Gastrocnemius medialis (tissue), 4 donors: ENCODE data around the gene ALG10. TPM values are rescaled to one million over a fixed set of nuclear protein-coding genes. Genes with fewer than 3 reads are reported as not detected.
"Not testable (repeated sequence)": the region's sequence is repeated elsewhere in the genome, so short reads cannot be mapped to it uniquely, and the experiment has no call there.

Experiments
- ATAC-seq, 2 donors: fragments of 150-250 bp; one replicate each; pipeline ENCODE4 v1.9.1; 2016
- DNase-seq, 2 donors: peaks; one replicate each; pipeline ENCODE4 v3.0.0-alpha.2; 2019
- H3K27ac ChIP-seq, 4 donors: fragments of 200-600 bp; sonication (generic); 1 replicate in 1 of 4; 2 replicates in 3 of 4; pipeline ENCODE4 v1.5.1; 2016 to 2018; ENCODE audit warnings: mild to moderate bottlenecking in 2 of 4, moderate library complexity in 1 of 4
- H3K27me3 ChIP-seq, 3 donors: fragments of 200-600 bp; sonication (generic) in 2 of 3; 1 replicate in 1 of 3; 2 replicates in 2 of 3; pipeline versions ENCODE4 v1.5.1 to v1.6.0; 2016 to 2019; ENCODE audit warnings: mild to moderate bottlenecking in 1 of 3, moderate library complexity in 1 of 3
- H3K36me3 ChIP-seq, 2 donors: fragments of 200-600 bp; sonication (generic) in 1 of 2; one replicate each; pipeline ENCODE4 v1.5.1; 2017 to 2018
- H3K4me1 ChIP-seq, 2 donors: fragments of 200-600 bp; sonication (generic) in 1 of 2; one replicate each; pipeline ENCODE4 v1.5.1; 2016 to 2017; ENCODE audit warnings: mild to moderate bottlenecking in 2 of 2
- H3K4me3 ChIP-seq, 4 donors: fragments of 200-600 bp; sonication (generic) in 3 of 4; 1 replicate in 1 of 4; 2 replicates in 3 of 4; pipeline ENCODE4 v1.5.1; 2016 to 2019; ENCODE audit warnings: mild to moderate bottlenecking in 2 of 4
- H3K9me3 ChIP-seq, 3 donors: fragments of 200-600 bp; sonication (generic) in 2 of 3; 1 replicate in 1 of 3; 2 replicates in 2 of 3; pipeline ENCODE4 v1.5.1; 2016 to 2019
- POLR2A ChIP-seq, 2 donors: fragments of 450-650 bp; IDR thresholded peaks; one replicate each; pipeline ENCODE4 v1.6.1; 2017; ENCODE audit warnings: antibody characterized with exemption in 2 of 2, mild to moderate bottlenecking in 2 of 2, moderate library complexity in 2 of 2
- in situ Hi-C, 4 donors: fragments of 200-750 bp; cut with MboI; loops; one replicate each; pipeline versions ENCODE4 v1.15.0 to v1.8.0; 2017; ENCODE audit warnings: low sequenced_read_pairs in 4 of 4
- intact Hi-C: fragments of 100-400 bp; cut with DNase I; formaldehyde crosslinking; loops from one replicate; pipeline ENCODE4 v1.15.1; 2023; ENCODE audit warnings: low total_unique reads
- total RNA-seq, 4 donors: library from RNA; depleted of rRNA; stranded (reverse); fragments of >200 nt; gene quantifications; one replicate each; pipeline versions ENCODE4 v1.1.0 to v1.2.3, GENCODE V29; 2016
- TF ChIP-seq, protein P1 (sequence below), 5 experiments: fragments of 450-650 bp in 3 of 5; fragments of 200-600 bp in 2 of 5; sonication (generic) in 2 of 5; IDR thresholded peaks in 4 of 5; conservative IDR thresholded peaks in 1 of 5; 1 replicate in 4 of 5; 2 replicates in 1 of 5; pipeline ENCODE4 v1.5.1; 2016 to 2019; ENCODE audit warnings: antibody characterized with exemption in 5 of 5, mild to moderate bottlenecking in 3 of 5, moderate library complexity in 3 of 5

The ALG10 gene
- total RNA-seq, 4 donors from 2014 or later, result 1.3 to 3.3 (median 3.0) TPM

- Histone ChIP-seq H3K9me3 (no peaks in the 10 kb centered on the region), H3K36me3 (no peaks in the 10 kb centered on the region), H3K4me1 (no peaks in the 10 kb centered on the region), H3K4me3 (no peak overlapping the region), H3K27ac (no peak overlapping the region), H3K27me3 (no peaks in the 10 kb centered on the region)
- in situ Hi-C loops, result no loop called here
- intact Hi-C loops, result no loop called here
- DNase-seq (no peak), ATAC-seq (no peak)
- no peak for TF ChIP-seq POLR2A (IDR thresholded peaks at IDR 0.05)
- TF ChIP-seq, protein P1, sequence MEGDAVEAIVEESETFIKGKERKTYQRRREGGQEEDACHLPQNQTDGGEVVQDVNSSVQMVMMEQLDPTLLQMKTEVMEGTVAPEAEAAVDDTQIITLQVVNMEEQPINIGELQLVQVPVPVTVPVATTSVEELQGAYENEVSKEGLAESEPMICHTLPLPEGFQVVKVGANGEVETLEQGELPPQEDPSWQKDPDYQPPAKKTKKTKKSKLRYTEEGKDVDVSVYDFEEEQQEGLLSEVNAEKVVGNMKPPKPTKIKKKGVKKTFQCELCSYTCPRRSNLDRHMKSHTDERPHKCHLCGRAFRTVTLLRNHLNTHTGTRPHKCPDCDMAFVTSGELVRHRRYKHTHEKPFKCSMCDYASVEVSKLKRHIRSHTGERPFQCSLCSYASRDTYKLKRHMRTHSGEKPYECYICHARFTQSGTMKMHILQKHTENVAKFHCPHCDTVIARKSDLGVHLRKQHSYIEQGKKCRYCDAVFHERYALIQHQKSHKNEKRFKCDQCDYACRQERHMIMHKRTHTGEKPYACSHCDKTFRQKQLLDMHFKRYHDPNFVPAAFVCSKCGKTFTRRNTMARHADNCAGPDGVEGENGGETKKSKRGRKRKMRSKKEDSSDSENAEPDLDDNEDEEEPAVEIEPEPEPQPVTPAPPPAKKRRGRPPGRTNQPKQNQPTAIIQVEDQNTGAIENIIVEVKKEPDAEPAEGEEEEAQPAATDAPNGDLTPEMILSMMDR (IDR thresholded peaks at IDR 0.05 in 4 of 5, conservative IDR thresholded peaks at IDR 0.05 in 1 of 5), result no peak
Observed at GRCh38 chr12:34030591-34030990, 8.3 kb downstream of the ALG10 start.

- no peak for DNase-seq
- Histone ChIP-seq H3K27me3 (no peaks in the 10 kb centered on the region), H3K9me3 (no peaks in the 10 kb centered on the region), H3K27ac (no peak overlapping the region), H3K4me3 (no peak overlapping the region), H3K4me1 (no peaks in the 10 kb centered on the region), H3K36me3 (no peaks in the 10 kb centered on the region)
- ATAC-seq, result no peak
- in situ Hi-C loops (no loop called here), intact Hi-C loops (no loop called here)
- TF ChIP-seq, protein P1 (IDR thresholded peaks at IDR 0.05 in 4 of 5, conservative IDR thresholded peaks at IDR 0.05 in 1 of 5), result peak in 3 of 5 experiments; percentile 29 to 57 (median 40)
- TF ChIP-seq POLR2A (IDR thresholded peaks at IDR 0.05), result no peak
Observed at GRCh38 chr12:34033628-34034296, 11.5 kb downstream of the ALG10 start.

DNA sequence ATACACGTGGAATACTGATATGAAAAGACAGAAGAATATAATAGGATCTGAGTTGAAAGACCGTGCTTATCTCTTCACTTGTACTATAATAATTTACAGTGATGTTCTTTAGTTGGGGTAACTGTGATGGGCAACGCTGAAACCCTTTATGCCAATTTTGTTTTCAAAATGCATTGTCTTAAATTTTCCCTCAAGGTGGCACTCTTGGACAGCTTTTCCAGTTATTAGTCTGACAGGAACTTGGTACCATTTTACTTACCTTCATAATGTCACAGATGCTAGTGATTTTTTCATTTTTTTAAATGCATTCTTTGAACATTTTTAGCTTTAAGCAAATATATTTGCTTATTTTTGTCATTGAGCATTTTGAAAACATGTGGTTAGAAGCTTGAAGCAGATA lies 16.1 kb downstream of the ALG10 start:
- H3K27me3 ChIP-seq, ATAC-seq, intact Hi-C loops, H3K4me1 ChIP-seq, H3K27ac ChIP-seq, in situ Hi-C loops, H3K4me3 ChIP-seq, H3K36me3 ChIP-seq, H3K9me3 ChIP-seq, DNase-seq: not testable (repeated sequence)

- Histone ChIP-seq H3K36me3 (no peaks in the 10 kb centered on the region), H3K4me1 (no peaks in the 10 kb centered on the region), H3K4me3 (no peak overlapping the region), H3K27ac (no peak overlapping the region), H3K9me3 (no peaks in the 10 kb centered on the region), H3K27me3 (no peaks in the 10 kb centered on the region)
- intact Hi-C loops (no loop called here), in situ Hi-C loops (loop anchor here in 1 of 4 donors (10.0 kb wide), 1 partner anchor 168 kb away; no protein-coding TSS in a partner anchor)
- no peak for TF ChIP-seq POLR2A (IDR thresholded peaks at IDR 0.05)
- TF ChIP-seq, protein P1 (IDR thresholded peaks at IDR 0.05 in 4 of 5, conservative IDR thresholded peaks at IDR 0.05 in 1 of 5), result no peak
- ATAC-seq, result no peak
- no peak for DNase-seq
Observed at GRCh38 chr12:34046570-34046969, 24.3 kb downstream of the ALG10 start.

GRCh38 chr12:34047855-34048254 lies 25.6 kb downstream of the ALG10 start:
- H3K4me3 ChIP-seq, DNase-seq: not testable (repeated sequence)
- in situ Hi-C loops, result loop anchor here in 1 of 4 donors (10.0 kb wide), 1 partner anchor 167 kb away; no protein-coding TSS in a partner anchor

More at GRCh38 chr12:34047855-34048254, 25.6 kb downstream of the ALG10 start:
- H3K27me3 ChIP-seq, H3K36me3 ChIP-seq, H3K4me1 ChIP-seq, H3K27ac ChIP-seq, ATAC-seq, intact Hi-C loops, H3K9me3 ChIP-seq: not testable (repeated sequence)
